Urinary bladder (tissue), 4 donors: ENCODE data around the gene TBXAS1. TPM values are rescaled to one million over a fixed set of nuclear protein-coding genes. Genes with fewer than 3 reads are reported as not detected.

Experiments
- DNase-seq: peaks from one replicate; pipeline ENCODE4 v3.0.0-alpha.2; 2015; ENCODE audit errors: extremely low spot score
- H3K27ac ChIP-seq: one replicate; pipeline ENCODE4 v1.5.1; 2013; ENCODE audit warnings: low read depth, mild to moderate bottlenecking, moderate library complexity
- H3K36me3 ChIP-seq: one replicate; pipeline ENCODE4 v1.6.1; 2013; ENCODE audit warnings: mild to moderate bottlenecking, moderate library complexity; ENCODE audit not compliant: insufficient read depth
- H3K4me1 ChIP-seq: one replicate; pipeline ENCODE4 v1.6.1; 2013; ENCODE audit warnings: mild to moderate bottlenecking, moderate library complexity; ENCODE audit not compliant: insufficient read depth
- H3K4me3 ChIP-seq: one replicate; pipeline ENCODE4 v1.5.1; 2013; ENCODE audit warnings: low read depth, low read length
- WGBS: extraction: QIAGEN DNeasy Blood & Tissue Kit; methylation state at CpG from one replicate; pipeline ENCODE4 v1.1.7; 2013; 5-methylcytosine and 5-hydroxymethylcytosine counted together
- polyA plus RNA-seq: library from polyadenylated mRNA; stranded (reverse); fragments of 200-250 nt; gene quantifications from one replicate; pipeline ENCODE4 v1.2.3, GENCODE V29; 2013
- total RNA-seq: library from RNA; depleted of rRNA; stranded (reverse); fragments of >200 nt; gene quantifications from one replicate; pipeline ENCODE4 v1.2.3, GENCODE V29; 2014
- donor health status: healthy with polysubstance abuse.
- donor health status: healthy.

The TBXAS1 gene
- total and polyA plus RNA-seq, 2 donors, result 8.6 to 12.2 TPM

DNA sequence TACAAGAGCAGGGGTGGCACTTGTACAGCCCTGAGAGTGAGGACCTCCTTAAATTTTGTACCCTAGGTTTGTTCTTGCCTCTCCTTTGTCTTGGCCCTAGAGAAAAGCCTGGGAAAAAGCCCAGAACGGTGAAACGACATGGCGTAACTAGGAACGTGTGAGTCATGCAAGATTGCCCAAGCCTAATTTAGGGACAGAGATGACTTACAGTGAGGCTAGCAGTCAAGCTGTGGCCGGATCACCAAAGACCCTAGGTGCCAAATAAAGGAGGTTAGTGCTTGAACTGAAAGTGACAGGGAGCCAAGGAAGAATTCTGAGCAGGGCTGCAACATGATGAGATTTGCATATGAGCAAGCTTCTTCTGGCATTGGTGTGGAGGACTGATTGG lies 25.1 kb downstream of the TBXAS1 start:
- H3K27ac ChIP-seq, result no peak overlapping the region
- no peaks in the 10 kb centered on the region for H3K36me3 ChIP-seq
- WGBS, result 66% methylated on average over 5 of the region's 5 CpGs
- H3K4me1 ChIP-seq, result no peaks in the 10 kb centered on the region
- no peak overlapping the region for H3K4me3 ChIP-seq
- DNase-seq, result no peak

DNA sequence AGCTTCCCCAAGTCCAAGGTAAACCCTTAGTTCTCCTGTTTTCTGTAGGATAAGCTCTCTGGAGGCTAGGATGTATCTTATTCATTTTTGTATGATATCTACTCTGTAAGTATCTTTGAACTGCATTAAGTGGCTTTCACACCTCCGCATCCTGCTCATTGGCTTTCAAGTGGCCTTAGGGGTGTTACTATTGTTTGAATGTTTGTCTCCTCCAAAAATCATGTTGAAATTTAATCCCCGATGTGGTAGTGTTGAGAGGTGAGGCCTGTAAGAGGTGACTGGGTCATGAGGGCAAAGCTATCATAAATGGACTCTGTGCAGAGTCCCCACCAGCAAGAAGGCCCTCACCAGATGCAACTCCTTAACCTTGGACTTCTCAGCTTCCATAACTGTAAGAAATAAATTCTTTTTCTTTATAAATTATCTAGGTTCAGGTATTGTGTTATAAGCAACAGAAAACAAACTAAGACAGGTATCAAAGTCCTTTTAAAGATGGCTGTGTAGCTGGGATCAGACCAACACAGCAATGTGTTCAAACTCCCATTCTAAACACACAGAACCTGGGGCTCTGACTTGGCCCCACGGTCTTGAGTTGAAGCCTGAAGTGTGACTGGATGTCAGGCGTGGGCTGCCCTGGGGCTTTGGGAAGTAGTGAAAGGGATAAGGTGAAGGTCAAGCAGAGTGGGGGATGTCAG lies 25.9 kb downstream of the TBXAS1 start:
- H3K36me3 ChIP-seq, result no peaks in the 10 kb centered on the region
- H3K27ac ChIP-seq, result no peak overlapping the region
- no peak overlapping the region for H3K4me3 ChIP-seq
- WGBS, result 91% methylated on average over 4 of the region's 4 CpGs
- DNase-seq, result no peak
- H3K4me1 ChIP-seq, result no peaks in the 10 kb centered on the region

DNA sequence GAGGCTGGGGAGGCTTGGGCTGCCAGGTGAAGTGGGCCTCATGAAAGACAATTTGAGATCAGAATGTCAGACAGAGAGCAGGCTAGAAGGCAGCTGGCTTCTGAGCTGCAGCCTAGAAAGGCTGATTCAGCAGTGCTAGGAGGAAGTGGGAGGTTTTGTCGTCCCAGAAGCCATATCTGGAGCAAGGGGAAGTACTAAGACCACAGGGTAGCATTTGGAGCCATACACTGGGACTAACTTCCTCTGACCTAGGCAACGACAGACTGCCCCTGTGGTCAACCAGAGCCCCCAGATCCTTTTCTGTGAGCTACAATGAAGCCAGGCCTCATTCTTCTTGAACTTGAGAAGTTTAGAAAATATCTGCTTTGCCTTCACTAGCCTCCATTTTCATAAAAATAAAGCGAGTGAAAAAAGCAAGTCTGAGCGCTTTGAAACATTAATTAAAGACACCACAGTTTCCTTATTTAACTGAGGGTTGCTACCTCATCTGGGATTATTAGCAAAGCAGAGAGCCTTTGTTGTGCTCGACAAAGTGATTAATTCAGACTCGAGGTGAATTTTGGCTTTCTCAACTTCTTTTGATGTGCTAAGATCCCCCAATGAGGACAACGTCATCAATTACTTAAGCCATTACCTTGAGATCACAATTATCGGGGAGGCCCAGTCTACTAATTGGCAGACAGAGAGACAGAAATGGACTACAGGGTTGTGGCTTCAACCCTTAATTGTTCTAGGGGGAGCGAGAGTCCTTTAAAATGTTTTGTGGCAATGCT lies 26.6 kb downstream of the TBXAS1 start:
- Histone ChIP-seq H3K27ac (peak overlapping the region; percentile 59), H3K36me3 (no peaks in the 10 kb centered on the region), H3K4me3 (no peak overlapping the region), H3K4me1 (no peaks in the 10 kb centered on the region)
- WGBS, result 81% methylated on average over 9 of the region's 9 CpGs
- DNase-seq, result no peak

DNA sequence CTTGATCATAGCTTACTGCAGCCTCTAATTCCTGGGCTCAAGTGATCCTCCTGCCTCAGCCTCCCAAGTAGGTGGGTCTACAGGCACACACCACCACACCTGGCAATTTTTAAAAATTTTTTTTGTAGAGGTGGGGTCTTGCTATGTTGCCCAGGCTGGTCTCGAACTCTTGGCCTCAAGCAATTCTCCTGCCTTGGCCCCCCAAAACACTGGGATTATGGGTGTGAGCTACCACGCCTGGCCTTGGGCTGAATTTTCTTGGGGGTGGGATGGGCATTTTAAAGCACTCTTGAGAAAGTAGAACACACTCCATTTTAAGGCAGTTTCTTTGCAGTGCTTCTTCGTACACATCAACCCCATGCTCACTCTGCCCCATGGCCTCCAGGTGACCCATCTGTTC lies 28.7 kb downstream of the TBXAS1 start:
- no peaks in the 10 kb centered on the region for H3K4me1 ChIP-seq
- H3K4me3 ChIP-seq, result no peak overlapping the region
- no peaks in the 10 kb centered on the region for H3K36me3 ChIP-seq
- DNase-seq, result no peak
- WGBS, result 98% methylated on average over 3 of the region's 3 CpGs
- H3K27ac ChIP-seq, result no peak overlapping the region

DNA sequence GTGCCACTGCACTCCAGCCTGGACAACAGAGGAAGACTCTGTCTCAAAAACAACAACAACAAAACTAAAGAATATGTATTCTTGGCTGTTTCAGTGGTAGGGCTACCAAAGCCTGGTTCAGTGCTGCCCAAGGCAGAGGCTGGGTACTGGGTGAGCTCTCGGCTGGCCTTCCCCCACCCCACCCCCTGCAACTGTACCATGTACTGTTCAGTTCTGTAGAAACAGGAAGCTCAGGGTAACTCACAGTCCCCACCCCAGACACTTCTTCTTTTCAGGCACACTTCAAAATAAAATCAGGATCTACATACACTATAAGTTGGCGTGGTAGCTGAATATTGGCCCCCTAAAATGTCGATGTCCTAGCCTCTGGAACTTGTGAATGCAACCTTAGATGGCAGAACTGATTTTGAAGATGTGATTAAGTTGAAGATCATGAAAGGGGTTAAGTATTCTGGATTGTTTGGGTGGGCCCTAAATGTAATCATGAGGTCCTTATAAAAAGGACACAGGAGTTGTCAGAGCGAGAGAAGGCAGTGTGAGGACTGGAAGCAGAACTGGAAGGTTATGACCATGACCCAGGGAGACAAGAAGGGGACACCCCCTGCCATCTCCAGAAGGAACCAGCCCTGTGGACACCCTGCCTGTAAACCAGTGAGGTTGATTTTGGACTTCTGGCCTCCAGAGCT lies 31.2 kb downstream of the TBXAS1 start:
- 78% methylated on average over 4 of the region's 4 CpGs for WGBS
- no peak for DNase-seq
- Histone ChIP-seq H3K36me3 (no peaks in the 10 kb centered on the region), H3K27ac (no peak overlapping the region), H3K4me1 (no peaks in the 10 kb centered on the region), H3K4me3 (no peak overlapping the region)

DNA sequence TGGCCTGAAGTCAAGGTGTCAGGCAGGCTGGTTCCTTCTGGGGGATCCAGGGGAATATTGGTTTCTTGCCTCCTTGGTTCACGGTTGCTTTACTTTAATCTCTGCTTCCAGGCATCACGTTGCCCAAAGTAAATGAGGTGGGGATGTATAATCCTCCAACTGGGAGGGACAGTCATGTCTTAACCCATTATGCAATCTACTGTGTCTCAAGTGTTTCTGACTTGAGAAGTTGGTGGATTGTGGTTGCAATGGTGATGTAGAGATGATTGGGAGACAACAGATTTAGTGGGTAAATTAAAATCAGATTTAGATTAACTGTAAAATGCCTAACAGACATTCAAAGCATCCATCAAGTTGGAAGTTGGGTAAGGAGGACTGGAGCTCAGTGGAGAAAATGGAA lies 32.7 kb downstream of the TBXAS1 start:
- 55% methylated on average over 2 of the region's 2 CpGs for WGBS
- H3K4me1 ChIP-seq, result no peaks in the 10 kb centered on the region
- H3K27ac ChIP-seq, result no peak overlapping the region
- no peak overlapping the region for H3K4me3 ChIP-seq
- no peaks in the 10 kb centered on the region for H3K36me3 ChIP-seq
- DNase-seq, result no peak

DNA sequence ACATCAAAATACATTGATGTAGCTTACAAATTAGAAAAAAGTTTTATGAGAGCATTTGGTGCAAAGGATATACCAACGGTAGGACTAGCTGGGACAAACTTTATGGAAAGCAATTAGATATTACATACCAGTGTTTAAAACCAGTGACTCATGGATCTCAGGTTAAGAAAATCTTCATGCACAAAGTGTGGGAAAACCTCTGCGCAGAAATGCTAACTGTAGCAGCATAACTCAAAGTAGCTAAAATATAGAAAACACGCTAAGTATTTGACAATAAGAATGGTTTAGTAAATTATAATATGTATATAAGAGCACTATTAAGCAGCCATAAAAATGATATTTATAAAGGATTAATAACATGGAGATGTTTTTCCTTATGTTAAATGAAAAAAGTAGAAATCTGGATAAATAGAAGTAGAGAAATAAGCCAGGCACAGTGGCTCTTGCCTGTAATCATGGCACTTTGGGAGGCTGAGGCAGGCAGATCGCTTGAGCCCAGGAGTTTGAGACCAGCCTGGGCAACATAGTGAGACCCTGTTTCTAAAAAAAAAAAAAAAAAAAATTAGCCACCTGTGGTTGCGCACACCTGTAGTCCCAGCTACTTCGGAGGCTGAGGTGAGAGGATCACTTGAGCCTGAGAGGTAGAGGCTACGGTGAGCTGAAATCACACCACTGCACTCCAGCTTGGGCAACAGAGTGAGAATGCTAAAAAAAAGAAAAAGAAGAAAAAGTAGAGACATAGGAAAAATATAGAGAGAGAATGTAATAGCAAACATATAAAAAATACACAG lies 37.2 kb downstream of the TBXAS1 start:
- H3K36me3 ChIP-seq, result no peaks in the 10 kb centered on the region
- no peak overlapping the region for H3K4me3 ChIP-seq
- H3K4me1 ChIP-seq, result no peaks in the 10 kb centered on the region
- no peak overlapping the region for H3K27ac ChIP-seq
- WGBS, result 98% methylated on average over 7 of the region's 7 CpGs
- DNase-seq, result no peak

DNA sequence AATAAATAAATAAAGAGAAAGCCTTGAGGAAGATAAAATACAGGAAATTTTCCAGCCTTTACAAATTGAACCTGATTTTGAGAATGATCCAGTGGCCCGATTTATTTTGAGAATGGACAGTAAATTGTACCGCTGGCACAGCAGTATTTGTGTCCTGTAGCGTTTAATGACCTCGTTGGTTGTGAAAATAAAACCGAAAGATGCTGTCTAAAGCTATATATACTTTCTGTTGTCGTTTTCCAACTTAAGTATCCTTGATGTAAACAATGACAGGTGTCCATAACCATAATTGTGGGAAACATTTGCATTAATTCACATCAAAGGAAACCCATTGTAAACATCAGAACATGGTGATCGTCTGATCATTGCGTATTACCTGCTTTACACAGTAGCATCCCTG lies 38.8 kb downstream of the TBXAS1 start:
- H3K36me3 ChIP-seq, result no peaks in the 10 kb centered on the region
- no peaks in the 10 kb centered on the region for H3K4me1 ChIP-seq
- H3K27ac ChIP-seq, result no peak overlapping the region
- WGBS, result 88% methylated on average over 8 of the region's 8 CpGs
- no peak for DNase-seq
- no peak overlapping the region for H3K4me3 ChIP-seq

DNA sequence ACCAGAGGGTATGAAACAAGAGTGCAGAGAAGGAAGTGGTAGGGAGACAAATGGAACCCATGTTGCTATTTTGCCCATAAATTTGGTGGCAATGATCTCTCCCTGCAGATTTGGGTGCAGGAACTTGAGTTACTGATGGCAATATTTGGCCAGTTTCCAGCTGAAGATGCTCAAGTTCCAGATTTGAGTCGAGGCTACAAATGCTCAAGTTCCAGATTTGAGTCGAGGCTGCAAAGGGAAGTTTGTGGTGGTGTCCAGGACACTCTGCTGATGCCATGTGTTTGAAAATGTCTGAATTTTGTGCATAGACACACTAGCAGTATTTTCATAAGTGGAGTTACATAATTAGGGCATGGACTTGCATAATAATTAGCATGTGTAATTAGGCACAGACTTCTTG lies 40.8 kb downstream of the TBXAS1 start:
- 85% methylated on average over 2 of the region's 2 CpGs for WGBS
- Histone ChIP-seq H3K36me3 (no peaks in the 10 kb centered on the region), H3K27ac (no peak overlapping the region), H3K4me1 (no peaks in the 10 kb centered on the region), H3K4me3 (no peak overlapping the region)
- DNase-seq, result no peak

DNA sequence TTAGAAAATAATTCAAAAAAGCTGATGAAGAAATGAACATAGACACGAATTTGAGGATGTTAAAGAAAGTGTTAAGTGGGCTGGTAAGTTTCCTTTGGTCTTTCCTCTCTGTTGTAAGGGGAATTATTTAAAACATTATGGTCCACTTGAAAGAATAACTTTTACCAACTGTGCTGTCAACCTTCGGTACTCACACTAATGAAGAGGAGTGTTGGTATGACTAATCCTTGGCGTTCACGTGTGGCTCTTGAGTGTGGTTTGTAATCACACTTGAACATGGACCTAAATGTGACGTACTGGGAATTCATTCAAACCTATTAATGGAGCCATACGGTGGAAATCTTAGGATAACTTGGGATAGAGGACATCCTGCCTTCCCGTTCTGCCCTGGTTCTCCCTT lies 41.3 kb downstream of the TBXAS1 start:
- DNase-seq, result no peak
- Histone ChIP-seq H3K4me1 (no peaks in the 10 kb centered on the region), H3K36me3 (no peaks in the 10 kb centered on the region), H3K4me3 (no peak overlapping the region), H3K27ac (no peak overlapping the region)
- 85% methylated on average over 7 of the region's 7 CpGs for WGBS

DNA sequence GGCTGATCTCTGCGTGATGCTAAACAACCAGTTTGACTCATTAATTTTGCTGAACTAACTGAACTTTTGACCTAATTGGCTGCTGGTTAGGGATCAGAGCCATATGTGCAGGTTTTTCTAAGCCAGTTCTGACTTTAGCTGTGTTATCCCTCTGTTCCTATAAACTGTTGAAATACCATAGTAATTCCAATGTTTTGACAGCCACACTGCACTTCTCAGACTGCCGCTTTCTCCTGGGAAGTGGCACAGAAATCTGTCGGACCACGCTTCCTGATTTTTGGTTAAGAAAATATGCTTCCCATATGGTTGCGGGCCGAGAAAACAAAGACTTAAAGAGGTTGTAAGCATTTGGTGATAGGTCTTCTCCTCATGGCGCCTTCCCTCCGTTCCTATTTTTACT lies 42.3 kb downstream of the TBXAS1 start:
- WGBS, result 24% methylated on average over 8 of the region's 8 CpGs
- H3K4me1 ChIP-seq, result no peaks in the 10 kb centered on the region
- no peaks in the 10 kb centered on the region for H3K36me3 ChIP-seq
- H3K4me3 ChIP-seq, result no peak overlapping the region
- H3K27ac ChIP-seq, result peak overlapping the region; percentile 6
- DNase-seq, result no peak

DNA sequence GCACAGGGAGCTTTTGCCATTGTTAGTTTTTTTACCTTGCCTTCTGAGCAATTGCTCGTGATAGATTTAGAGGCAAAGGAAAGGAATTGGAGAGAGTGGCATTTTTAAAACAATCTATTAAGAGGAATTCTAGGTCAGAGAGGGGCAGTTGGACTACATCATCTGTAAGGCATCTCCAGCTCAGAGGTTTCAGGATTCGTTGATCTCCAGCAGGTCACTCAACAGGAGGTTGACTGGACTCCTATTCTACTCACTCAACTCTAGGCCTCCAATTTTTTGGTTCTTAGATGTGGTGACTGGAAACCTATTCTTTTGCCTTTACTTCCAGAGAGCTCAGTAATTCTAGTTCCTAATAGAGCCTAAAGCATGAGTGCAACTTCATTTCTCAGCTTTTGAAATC lies 42.8 kb downstream of the TBXAS1 start:
- H3K4me3 ChIP-seq, result no peak overlapping the region
- H3K4me1 ChIP-seq, result no peaks in the 10 kb centered on the region
- H3K36me3 ChIP-seq, result no peaks in the 10 kb centered on the region
- peak overlapping the region; percentile 6 for H3K27ac ChIP-seq
- no peak for DNase-seq
- 33% methylated on average over 2 of the region's 2 CpGs for WGBS

DNA sequence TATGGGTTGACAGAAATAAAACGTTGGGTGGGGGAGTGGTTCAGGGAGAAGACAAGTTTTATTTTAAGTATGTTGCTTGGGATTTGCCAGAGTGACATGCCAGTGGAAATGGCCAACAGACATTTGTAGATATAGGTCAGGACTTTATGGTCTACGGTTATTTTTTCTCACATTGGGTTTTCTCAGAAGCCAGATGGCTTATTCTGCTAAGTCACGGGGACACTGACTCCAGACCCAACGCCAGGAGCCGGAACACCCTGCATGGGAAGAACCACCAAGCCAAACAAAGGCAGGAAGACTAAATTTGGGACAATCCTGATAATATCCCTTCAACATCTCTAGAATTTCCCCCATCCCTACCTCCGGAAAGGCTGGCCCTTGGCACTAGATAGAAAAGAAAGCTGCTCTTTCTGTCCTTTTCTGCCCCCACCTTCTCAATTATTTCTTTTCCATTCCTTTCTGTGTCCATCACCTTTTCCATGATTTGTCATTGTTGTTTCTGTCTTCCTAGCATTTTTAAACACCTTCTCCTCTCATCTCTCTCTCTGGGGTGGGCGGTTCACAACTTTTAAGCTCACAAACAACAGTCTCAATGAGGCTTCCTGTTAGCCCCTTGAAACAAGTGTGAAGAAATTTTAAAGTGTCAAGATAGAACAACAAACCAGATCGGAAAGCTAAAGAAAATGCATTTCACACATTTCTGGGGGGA lies 44.7 kb downstream of the TBXAS1 start:
- WGBS, result 84% methylated on average over 8 of the region's 8 CpGs
- no peak overlapping the region for H3K4me3 ChIP-seq
- H3K4me1 ChIP-seq, result no peaks in the 10 kb centered on the region
- DNase-seq, result no peak
- no peak overlapping the region for H3K27ac ChIP-seq
- no peaks in the 10 kb centered on the region for H3K36me3 ChIP-seq
